ENCODE results near the gene SFMBT2.
"Not testable (repeated sequence)": the region's sequence is repeated elsewhere in the genome, so short reads cannot be mapped to it uniquely, and the experiment has no call there.

DNA sequence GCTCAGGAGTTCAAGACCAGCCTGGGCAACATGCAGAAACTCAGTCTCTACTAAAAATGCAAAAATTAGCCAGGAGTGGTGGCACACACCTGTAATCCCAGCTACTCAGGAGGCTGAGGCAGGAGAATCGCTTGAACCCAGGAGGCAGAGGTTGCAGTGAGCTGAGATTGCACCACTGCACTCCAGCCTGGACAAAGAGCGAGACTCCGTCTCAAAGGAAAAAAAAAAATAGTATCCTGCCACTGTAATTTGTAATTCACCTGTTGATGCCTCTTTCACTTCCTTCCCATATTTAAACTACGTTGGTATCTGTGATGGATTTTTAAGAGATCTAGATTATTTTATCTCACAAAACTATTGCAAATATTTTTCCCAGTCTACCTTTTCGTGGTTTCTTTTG is 18.5 kb downstream of the SFMBT2 start:
- TF ChIP-seq, protein P1, sequence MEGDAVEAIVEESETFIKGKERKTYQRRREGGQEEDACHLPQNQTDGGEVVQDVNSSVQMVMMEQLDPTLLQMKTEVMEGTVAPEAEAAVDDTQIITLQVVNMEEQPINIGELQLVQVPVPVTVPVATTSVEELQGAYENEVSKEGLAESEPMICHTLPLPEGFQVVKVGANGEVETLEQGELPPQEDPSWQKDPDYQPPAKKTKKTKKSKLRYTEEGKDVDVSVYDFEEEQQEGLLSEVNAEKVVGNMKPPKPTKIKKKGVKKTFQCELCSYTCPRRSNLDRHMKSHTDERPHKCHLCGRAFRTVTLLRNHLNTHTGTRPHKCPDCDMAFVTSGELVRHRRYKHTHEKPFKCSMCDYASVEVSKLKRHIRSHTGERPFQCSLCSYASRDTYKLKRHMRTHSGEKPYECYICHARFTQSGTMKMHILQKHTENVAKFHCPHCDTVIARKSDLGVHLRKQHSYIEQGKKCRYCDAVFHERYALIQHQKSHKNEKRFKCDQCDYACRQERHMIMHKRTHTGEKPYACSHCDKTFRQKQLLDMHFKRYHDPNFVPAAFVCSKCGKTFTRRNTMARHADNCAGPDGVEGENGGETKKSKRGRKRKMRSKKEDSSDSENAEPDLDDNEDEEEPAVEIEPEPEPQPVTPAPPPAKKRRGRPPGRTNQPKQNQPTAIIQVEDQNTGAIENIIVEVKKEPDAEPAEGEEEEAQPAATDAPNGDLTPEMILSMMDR (conservative IDR thresholded peaks at IDR 0.05; ENCODE audit: low read length): not testable (repeated sequence)
- TF ChIP-seq EZH2phosphoT487 (IDR thresholded peaks at IDR 0.05; ENCODE audit: borderline replicate concordance, low read depth, low read length): not testable (repeated sequence)

All from OCI-LY7 (cell line).